ENCODE measurements around the gene CROCC2.

DNA sequence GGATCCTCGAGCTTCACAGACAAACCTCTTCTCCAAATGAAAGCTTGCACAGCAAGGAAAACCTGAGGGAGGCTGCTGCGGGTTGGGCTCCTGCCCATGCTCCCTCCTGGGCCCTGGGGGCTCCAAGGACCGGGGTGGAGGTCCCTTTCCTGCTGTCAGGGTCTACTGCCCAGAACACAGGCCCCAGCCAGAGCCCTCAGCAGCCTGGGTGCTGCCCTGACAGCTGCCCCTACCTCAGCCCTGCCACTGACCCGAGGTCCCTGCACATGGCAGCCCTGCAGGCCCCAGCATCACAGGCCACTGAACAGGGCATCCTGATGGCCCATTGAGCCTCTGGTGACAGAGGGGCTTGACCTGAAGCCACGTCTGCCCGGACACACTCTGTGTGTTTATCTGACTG is 41.0 kb downstream of the CROCC2 start:
- TF ChIP-seq ZNF274 (CRISPR knock-in tag; IDR thresholded peaks at IDR 0.05) (no peak), TAF1 (CRISPR knock-in tag; IDR thresholded peaks at IDR 0.05) (no peak), POLR2A (IDR thresholded peaks at IDR 0.05; ENCODE audit: insufficient read depth in 1 of 2, low read depth in 2 of 2, low read length in 2 of 2) (no peak), ZFP36 (IDR thresholded peaks at IDR 0.05; ENCODE audit: borderline replicate concordance, low read depth, low read length, partially characterized antibody) (no peak)

Measured in HepG2 (cell line).